ENCODE data around the gene SAA1. TPM values are rescaled to one million over a fixed set of nuclear protein-coding genes. Genes with fewer than 3 reads are reported as not detected.

Gene SAA1
- total RNA-seq, 1 donor from 2014 or later, result 60.4 TPM

GRCh38 chr11:18285841-18286240, 19.8 kb downstream of the SAA1 start:
- intact Hi-C loops (cut with DNase I), result no loop called here
- Histone ChIP-seq H3K4me1 (no peaks in the 10 kb centered on the region), H3K36me3 (peaks cover 0 to 63% of the 10 kb centered on the region in 2 donors), H3K4me3 (no peak overlapping the region), H3K27me3 (no peaks in the 10 kb centered on the region), H3K27ac (no peak overlapping the region), H3K9me3 (no peaks in the 10 kb centered on the region)
- no peak for TF ChIP-seq POLR2A (IDR thresholded peaks at IDR 0.05)
- TF ChIP-seq CTCF (IDR thresholded peaks at IDR 0.05), result no peak
- no peak for TF ChIP-seq POLR2AphosphoS5 (IDR thresholded peaks at IDR 0.05; ENCODE audit: insufficient read depth in 1 of 2, low read depth in 1 of 2)
- no peak for DNase-seq (ENCODE audit: extremely low spot score in 2 of 2)

- Histone ChIP-seq H3K27ac (no peak overlapping the region), H3K9me3 (no peaks in the 10 kb centered on the region), H3K4me1 (no peaks in the 10 kb centered on the region), H3K36me3 (peaks cover 0 to 67% of the 10 kb centered on the region in 2 donors), H3K4me3 (no peak overlapping the region), H3K27me3 (no peaks in the 10 kb centered on the region)
- intact Hi-C loops (cut with DNase I), result no loop called here
- no peak for TF ChIP-seq POLR2A (IDR thresholded peaks at IDR 0.05)
- no peak for DNase-seq (ENCODE audit: extremely low spot score in 2 of 2)
Observed at GRCh38 chr11:18288911-18289310, 22.8 kb downstream of the SAA1 start.

- Histone ChIP-seq H3K4me3 (no peak overlapping the region), H3K9me3 (no peaks in the 10 kb centered on the region), H3K27ac (no peak overlapping the region), H3K36me3 (peaks cover 0 to 73% of the 10 kb centered on the region in 2 donors), H3K4me1 (no peaks in the 10 kb centered on the region), H3K27me3 (no peaks in the 10 kb centered on the region)
- intact Hi-C loops (cut with DNase I), result no loop called here
- no peak for TF ChIP-seq CTCF (IDR thresholded peaks at IDR 0.05)
- no peak for DNase-seq (ENCODE audit: extremely low spot score in 2 of 2)
Observed at GRCh38 chr11:18294862-18295261, 28.8 kb downstream of the SAA1 start.

- intact Hi-C loops (cut with DNase I), result no loop called here
- no peak for TF ChIP-seq POLR2A (IDR thresholded peaks at IDR 0.05)
- no peak for TF ChIP-seq POLR2AphosphoS5 (IDR thresholded peaks at IDR 0.05; ENCODE audit: insufficient read depth in 1 of 2, low read depth in 1 of 2)
- no peaks in the 10 kb centered on the region for H3K4me1 ChIP-seq
- no peak overlapping the region for H3K27ac ChIP-seq
- DNase-seq (ENCODE audit: extremely low spot score in 2 of 2), result no peak
- peaks cover 0 to 72% of the 10 kb centered on the region in 2 donors for H3K36me3 ChIP-seq
- H3K27me3 ChIP-seq, result no peaks in the 10 kb centered on the region
- H3K4me3 ChIP-seq, result no peak overlapping the region
- no peaks in the 10 kb centered on the region for H3K9me3 ChIP-seq
Observed at GRCh38 chr11:18295316-18295715, 29.3 kb downstream of the SAA1 start.

- Histone ChIP-seq H3K36me3 (peaks cover 0 to 52% of the 10 kb centered on the region in 2 donors), H3K27me3 (no peaks in the 10 kb centered on the region)
- intact Hi-C loops (cut with DNase I), result no loop called here
Observed at GRCh38 chr11:18299721-18300120, 33.7 kb downstream of the SAA1 start.

GRCh38 chr11:18304745-18305144, 38.7 kb downstream of the SAA1 start:
- Histone ChIP-seq H3K27me3 (no peaks in the 10 kb centered on the region), H3K4me3 (no peak overlapping the region), H3K9me3 (no peaks in the 10 kb centered on the region), H3K36me3 (peaks cover 2 to 32% of the 10 kb centered on the region in 2 donors), H3K4me1 (no peaks in the 10 kb centered on the region), H3K27ac (no peak overlapping the region)
- intact Hi-C loops (cut with DNase I), result no loop called here
- TF ChIP-seq POLR2A (IDR thresholded peaks at IDR 0.05) (no peak), CTCF (IDR thresholded peaks at IDR 0.05) (no peak), POLR2AphosphoS5 (IDR thresholded peaks at IDR 0.05; ENCODE audit: insufficient read depth in 1 of 2, low read depth in 1 of 2) (no peak)
- DNase-seq (ENCODE audit: extremely low spot score in 2 of 2), result no peak

More at GRCh38 chr11:18299721-18300120, 33.7 kb downstream of the SAA1 start:
- H3K4me1 ChIP-seq, result no peaks in the 10 kb centered on the region
- TF ChIP-seq POLR2AphosphoS5 (IDR thresholded peaks at IDR 0.05; ENCODE audit: insufficient read depth in 1 of 2, low read depth in 1 of 2), result no peak
- TF ChIP-seq CTCF (IDR thresholded peaks at IDR 0.05), result no peak
- TF ChIP-seq POLR2A (IDR thresholded peaks at IDR 0.05), result no peak
- DNase-seq (ENCODE audit: extremely low spot score in 2 of 2), result no peak
- no peaks in the 10 kb centered on the region for H3K9me3 ChIP-seq
- no peak overlapping the region for H3K27ac ChIP-seq
- no peak overlapping the region for H3K4me3 ChIP-seq
